ENCODE results near the gene PLD5.

Gene PLD5

GRCh38 chr1:242542271-242542670 lies 17.8 kb upstream of the PLD5 start:
- Histone ChIP-seq H3K27ac (ENCODE audit: low read depth, low read length) (no peak overlapping the region), H3K36me3 (ENCODE audit: control insufficient read depth, low read length) (no peaks in the 10 kb centered on the region), H3K79me2 (ENCODE audit: control insufficient read depth, low read length) (no peaks in the 10 kb centered on the region), H3K9me3 (ENCODE audit: control insufficient read depth, insufficient read depth, low read length) (no peaks in the 10 kb centered on the region), H3K9me2 (replicated peaks; ENCODE audit: control insufficient read depth, low read length) (no peaks in the 10 kb centered on the region), H3K4me3 (ENCODE audit: low read length) (no peak overlapping the region), H3K27me3 (ENCODE audit: control insufficient read depth, low read length) (no peaks in the 10 kb centered on the region), H4K20me1 (ENCODE audit: control insufficient read depth, insufficient read depth, low read depth, low read length) (no peaks in the 10 kb centered on the region), H3F3A (ENCODE audit: control insufficient read depth, insufficient read depth) (no peaks in the 10 kb centered on the region), H3K4me2 (ENCODE audit: low read length) (no peak overlapping the region), H3K4me1 (ENCODE audit: control insufficient read depth, low read length) (no peaks in the 10 kb centered on the region)
- TF ChIP-seq CTCF (IDR thresholded peaks at IDR 0.05; ENCODE audit: low read depth, low read length, poor library complexity, severe bottlenecking) (no peak), EZH2phosphoT487 (IDR thresholded peaks at IDR 0.05; ENCODE audit: borderline replicate concordance, low read length) (no peak)

GRCh38 chr1:242535986-242536385 lies 11.5 kb upstream of the PLD5 start:
- TF ChIP-seq EZH2phosphoT487 (IDR thresholded peaks at IDR 0.05; ENCODE audit: borderline replicate concordance, low read length) (no peak), CTCF (IDR thresholded peaks at IDR 0.05; ENCODE audit: low read depth, low read length, poor library complexity, severe bottlenecking) (no peak)
- Histone ChIP-seq H3K9me3 (ENCODE audit: control insufficient read depth, insufficient read depth, low read length) (no peaks in the 10 kb centered on the region), H3K4me3 (ENCODE audit: low read length) (no peak overlapping the region), H3K27ac (ENCODE audit: low read depth, low read length) (no peak overlapping the region), H3K79me2 (ENCODE audit: control insufficient read depth, low read length) (no peaks in the 10 kb centered on the region), H4K20me1 (ENCODE audit: control insufficient read depth, insufficient read depth, low read depth, low read length) (no peaks in the 10 kb centered on the region), H3K4me1 (ENCODE audit: control insufficient read depth, low read length) (no peaks in the 10 kb centered on the region), H3K27me3 (ENCODE audit: control insufficient read depth, low read length) (no peaks in the 10 kb centered on the region), H3K4me2 (ENCODE audit: low read length) (no peak overlapping the region), H3K9me2 (replicated peaks; ENCODE audit: control insufficient read depth, low read length) (no peaks in the 10 kb centered on the region), H3F3A (ENCODE audit: control insufficient read depth, insufficient read depth) (no peaks in the 10 kb centered on the region), H3K36me3 (ENCODE audit: control insufficient read depth, low read length) (no peaks in the 10 kb centered on the region)

GRCh38 chr1:242534753-242535152 lies 10.3 kb upstream of the PLD5 start:
- no peaks in the 10 kb centered on the region for H3F3A ChIP-seq (ENCODE audit: control insufficient read depth, insufficient read depth)

More at GRCh38 chr1:242534753-242535152, 10.3 kb upstream of the PLD5 start:
- H3K9me2 ChIP-seq (replicated peaks; ENCODE audit: control insufficient read depth, low read length) = no peaks in the 10 kb centered on the region
- no peaks in the 10 kb centered on the region for H3K4me1 ChIP-seq (ENCODE audit: control insufficient read depth, low read length)
- no peaks in the 10 kb centered on the region for H3K79me2 ChIP-seq (ENCODE audit: control insufficient read depth, low read length)
- TF ChIP-seq EZH2phosphoT487 (IDR thresholded peaks at IDR 0.05; ENCODE audit: borderline replicate concordance, low read length) (no peak), CTCF (IDR thresholded peaks at IDR 0.05; ENCODE audit: low read depth, low read length, poor library complexity, severe bottlenecking) (no peak)
- no peaks in the 10 kb centered on the region for H4K20me1 ChIP-seq (ENCODE audit: control insufficient read depth, insufficient read depth, low read depth, low read length)
- no peak overlapping the region for H3K4me3 ChIP-seq (ENCODE audit: low read length)
- no peaks in the 10 kb centered on the region for H3K27me3 ChIP-seq (ENCODE audit: control insufficient read depth, low read length)
- no peaks in the 10 kb centered on the region for H3K36me3 ChIP-seq (ENCODE audit: control insufficient read depth, low read length)
- H3K4me2 ChIP-seq (ENCODE audit: low read length) = no peak overlapping the region
- H3K9me3 ChIP-seq (ENCODE audit: control insufficient read depth, insufficient read depth, low read length) = no peaks in the 10 kb centered on the region
- no peak overlapping the region for H3K27ac ChIP-seq (ENCODE audit: low read depth, low read length)

Data from DOHH2 (cell line).